T-helper 17 cell (primary cell): Measurements from ENCODE around the gene ZNF445. TPM values are rescaled to one million over a fixed set of nuclear protein-coding genes. Genes with fewer than 3 reads are reported as not detected.
"Not testable (repeated sequence)": the region's sequence is repeated elsewhere in the genome, so short reads cannot be mapped to it uniquely, and the experiment has no call there.

Source experiments
- ATAC-seq: fragments of 150-1000 bp; cut with Tn5 transposase; 2 replicates; pipeline ENCODE4 v1.10.0; 2021; ENCODE audit warnings: mild to moderate bottlenecking, moderate library complexity
- DNase-seq, 3 donors: peaks; one replicate each; pipeline versions ENCODE4 v3.0.0 to v3.0.0-alpha.2; 2020 to 2021
- H3K9me3 ChIP-seq: one replicate; pipeline ENCODE4 v1.7.0; 2013; ENCODE audit warnings: low read length, mild to moderate bottlenecking; ENCODE audit not compliant: control insufficient read depth, poor library complexity, severe bottlenecking
- H3K27ac Mint-ChIP-seq: one replicate; pipeline ENCODE4 v1.8.0; 2022; ENCODE audit warnings: mild to moderate bottlenecking, moderate library complexity, mixed read lengths
- H3K27me3 Mint-ChIP-seq: one replicate; pipeline ENCODE4 v1.8.0; 2022; ENCODE audit warnings: mixed read lengths
- H3K36me3 Mint-ChIP-seq: one replicate; pipeline ENCODE4 v1.8.0; 2022; ENCODE audit warnings: low read depth, mixed read lengths
- H3K4me1 Mint-ChIP-seq: one replicate; pipeline ENCODE4 v1.8.0; 2022; ENCODE audit warnings: mild to moderate bottlenecking, mixed read lengths
- H3K4me3 Mint-ChIP-seq: one replicate; pipeline ENCODE4 v1.8.0; 2022; ENCODE audit warnings: mild to moderate bottlenecking, moderate library complexity, mixed read lengths
- total RNA-seq, 4 donors: library from RNA in 2 of 4; stranded (reverse) in 2 of 4; gene quantifications; one replicate each; pipeline ENCODE4 v1.2.3 and lab custom pipeline; 2022 to 2026

ZNF445 gene
- total RNA-seq, 2 donors from 2014 or later = 9.7 to 10.6 TPM

- H3K4me3 Mint-ChIP-seq = no peak overlapping the region
- peaks cover 12% of the 10 kb centered on the region for H3K36me3 Mint-ChIP-seq
- peaks cover 8% of the 10 kb centered on the region for H3K4me1 Mint-ChIP-seq
- H3K27ac Mint-ChIP-seq = no peak overlapping the region
- ATAC-seq (no peak), DNase-seq (no peak)
- H3K9me3 ChIP-seq = peaks cover 10% of the 10 kb centered on the region
- H3K27me3 Mint-ChIP-seq = no peaks in the 10 kb centered on the region
Measured at GRCh38 chr3:44501971-44502370, 24.5 kb upstream of the ZNF445 start.

GRCh38 chr3:44499899-44500168 is 22.4 kb upstream of the ZNF445 start:
- peaks cover 10% of the 10 kb centered on the region for H3K9me3 ChIP-seq

DNA sequence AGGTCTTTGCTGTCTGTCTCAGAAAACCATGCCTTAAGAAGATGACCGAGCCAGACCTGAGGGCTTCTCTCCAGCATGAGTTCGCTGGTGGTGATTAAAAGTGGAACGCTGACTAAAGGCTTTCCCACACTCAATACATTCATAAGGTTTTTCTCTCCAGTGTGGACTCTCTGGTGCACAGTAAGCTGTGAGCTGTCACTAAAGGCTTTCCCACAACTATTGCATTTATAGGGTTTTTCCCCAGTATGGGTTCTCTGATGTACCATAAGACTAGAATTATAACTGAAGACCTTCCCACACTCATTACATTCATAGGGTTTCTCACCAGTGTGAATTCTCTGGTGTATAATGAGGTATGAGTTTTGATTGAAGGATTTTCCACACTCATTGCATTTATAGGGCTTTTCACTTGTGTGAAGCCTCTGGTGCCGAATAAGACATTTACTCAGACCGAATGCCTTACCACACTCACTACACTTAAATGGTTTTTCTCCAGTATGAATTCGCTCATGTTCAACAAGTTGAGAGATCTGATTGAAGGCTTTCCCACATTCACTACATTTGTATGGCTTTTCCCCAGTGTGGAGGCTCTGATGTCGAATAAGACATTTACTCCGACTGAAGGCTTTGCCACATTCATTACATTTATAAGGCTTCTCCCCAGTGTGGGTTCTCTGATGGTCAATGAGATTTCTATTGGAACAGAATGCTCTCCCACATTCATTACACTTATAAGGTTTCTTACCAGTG is 21.9 kb upstream of the ZNF445 start:
- Mint-ChIP-seq H3K4me3 (no peak overlapping the region), H3K27me3 (no peaks in the 10 kb centered on the region), H3K4me1 (peaks cover 4% of the 10 kb centered on the region), H3K27ac (no peak overlapping the region), H3K36me3 (peaks cover 11% of the 10 kb centered on the region)
- ATAC-seq = no peak
- no peak for DNase-seq
- peaks cover 10% of the 10 kb centered on the region for H3K9me3 ChIP-seq

More at GRCh38 chr3:44499899-44500168, 22.4 kb upstream of the ZNF445 start:
- H3K4me3 Mint-ChIP-seq, H3K27ac Mint-ChIP-seq, ATAC-seq, H3K27me3 Mint-ChIP-seq, DNase-seq, H3K4me1 Mint-ChIP-seq: not testable (repeated sequence)
- peaks cover 11% of the 10 kb centered on the region for H3K36me3 Mint-ChIP-seq

GRCh38 chr3:44495636-44496415 is 18.4 kb upstream of the ZNF445 start:
- no peak for ATAC-seq
- Mint-ChIP-seq H3K36me3 (peaks cover 5% of the 10 kb centered on the region), H3K4me1 (no peaks in the 10 kb centered on the region), H3K27ac (no peak overlapping the region), H3K27me3 (no peaks in the 10 kb centered on the region), H3K4me3 (no peak overlapping the region)
- no peak for DNase-seq
- H3K9me3 ChIP-seq = peaks cover 11% of the 10 kb centered on the region

GRCh38 chr3:44492496-44492895 is 15.0 kb upstream of the ZNF445 start:
- H3K4me3 Mint-ChIP-seq = no peak overlapping the region
- DNase-seq (no peak), ATAC-seq (no peak)
- H3K36me3 Mint-ChIP-seq = peaks cover 2% of the 10 kb centered on the region
- no peak overlapping the region for H3K27ac Mint-ChIP-seq
- no peaks in the 10 kb centered on the region for H3K27me3 Mint-ChIP-seq
- H3K9me3 ChIP-seq = peaks cover 7% of the 10 kb centered on the region
- no peaks in the 10 kb centered on the region for H3K4me1 Mint-ChIP-seq

GRCh38 chr3:44482721-44483120 is 5.3 kb upstream of the ZNF445 start:
- Mint-ChIP-seq H3K27me3 (no peaks in the 10 kb centered on the region), H3K27ac (no peak overlapping the region), H3K4me1 (peaks cover 5% of the 10 kb centered on the region), H3K36me3 (no peaks in the 10 kb centered on the region), H3K4me3 (no peak overlapping the region)
- DNase-seq (no peak), ATAC-seq (no peak)
- H3K9me3 ChIP-seq = no peaks in the 10 kb centered on the region

- H3K4me3 Mint-ChIP-seq = no peak overlapping the region
- H3K27me3 Mint-ChIP-seq = no peaks in the 10 kb centered on the region
- no peak for DNase-seq
- H3K9me3 ChIP-seq = no peaks in the 10 kb centered on the region
- no peaks in the 10 kb centered on the region for H3K36me3 Mint-ChIP-seq
- H3K4me1 Mint-ChIP-seq = peaks cover 22% of the 10 kb centered on the region
- ATAC-seq = no peak
- no peak overlapping the region for H3K27ac Mint-ChIP-seq
Measured at GRCh38 chr3:44478606-44479094, 1.2 kb upstream of the ZNF445 start.

DNA sequence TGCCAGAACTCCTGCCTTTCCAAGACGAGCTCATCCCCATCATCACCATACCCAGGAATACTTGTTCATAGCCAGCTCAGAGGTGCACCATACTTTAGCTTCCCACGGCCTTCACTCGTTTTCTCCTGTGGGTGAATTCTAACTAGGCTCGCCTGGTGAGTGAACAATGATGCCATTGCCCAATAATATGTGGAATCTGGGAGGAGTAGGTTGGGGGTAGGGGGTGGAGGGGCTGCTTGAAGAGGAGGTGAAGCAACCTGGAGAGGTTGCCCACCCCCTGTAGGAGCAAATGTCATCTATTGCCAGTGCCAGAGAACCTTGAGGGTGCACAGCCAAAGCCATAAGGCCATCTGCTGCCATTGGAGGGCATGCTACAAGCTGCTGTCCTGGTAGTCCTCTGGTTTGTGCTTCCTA is 592 bp upstream of the ZNF445 start:
- no peak for DNase-seq
- peaks cover 22% of the 10 kb centered on the region for H3K4me1 Mint-ChIP-seq
- no peak for ATAC-seq

GRCh38 chr3:44476963-44477311 is 533 bp downstream of the ZNF445 start:
- H3K9me3 ChIP-seq = no peaks in the 10 kb centered on the region
- ATAC-seq (no peak), DNase-seq (no peak)
- no peaks in the 10 kb centered on the region for H3K27me3 Mint-ChIP-seq
- peak overlapping the region; percentile 72 for H3K27ac Mint-ChIP-seq
- no peaks in the 10 kb centered on the region for H3K36me3 Mint-ChIP-seq
- H3K4me1 Mint-ChIP-seq = peaks cover 25% of the 10 kb centered on the region
- H3K4me3 Mint-ChIP-seq = peak overlapping the region; percentile 93

More for the DNA sequence above, 592 bp upstream of the ZNF445 start:
- no peaks in the 10 kb centered on the region for H3K9me3 ChIP-seq
- Mint-ChIP-seq H3K27ac (peak overlapping the region; percentile 72), H3K27me3 (no peaks in the 10 kb centered on the region), H3K36me3 (no peaks in the 10 kb centered on the region), H3K4me3 (peak overlapping the region; percentile 93)

DNA sequence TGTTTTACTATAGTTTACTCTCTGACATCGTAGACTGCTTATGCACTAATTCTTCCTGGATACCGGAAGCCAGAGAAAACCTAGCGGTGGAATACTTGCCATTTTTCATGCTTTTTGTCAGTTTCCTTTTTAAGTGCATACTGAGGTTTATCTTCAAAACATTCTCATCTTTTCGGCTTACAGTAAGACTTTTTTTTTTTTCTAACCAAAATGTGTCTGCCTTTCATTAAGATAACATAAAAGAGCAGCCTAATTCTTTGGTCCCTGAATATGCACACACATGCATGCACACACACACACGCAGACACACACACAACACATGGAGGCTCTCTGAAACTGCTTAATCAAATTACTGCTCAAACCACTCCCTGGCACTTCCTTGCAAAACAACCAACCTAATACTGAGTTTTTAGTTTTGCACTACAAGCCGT is 1.3 kb downstream of the ZNF445 start:
- peak overlapping the region; percentile 93 for H3K4me3 Mint-ChIP-seq
- no peak for DNase-seq
- peaks cover 5% of the 10 kb centered on the region for H3K36me3 Mint-ChIP-seq
- peak overlapping the region; percentile 72 for H3K27ac Mint-ChIP-seq
- H3K9me3 ChIP-seq = no peaks in the 10 kb centered on the region
- no peak for ATAC-seq
- peaks cover 32% of the 10 kb centered on the region for H3K4me1 Mint-ChIP-seq
- no peaks in the 10 kb centered on the region for H3K27me3 Mint-ChIP-seq

- peaks cover 38% of the 10 kb centered on the region for H3K4me1 Mint-ChIP-seq
- not testable (repeated sequence) for H3K9me3 ChIP-seq, H3K27ac Mint-ChIP-seq, H3K27me3 Mint-ChIP-seq, ATAC-seq, DNase-seq
- H3K36me3 Mint-ChIP-seq = peaks cover 10% of the 10 kb centered on the region
- H3K4me3 Mint-ChIP-seq = peak overlapping the region; percentile 58
Measured at GRCh38 chr3:44474886-44475285, 2.6 kb downstream of the ZNF445 start.

- ATAC-seq (no peak), DNase-seq (no peak)
- peaks cover 10% of the 10 kb centered on the region for H3K36me3 Mint-ChIP-seq
- peaks cover 20% of the 10 kb centered on the region for H3K4me1 Mint-ChIP-seq
- H3K27ac Mint-ChIP-seq = no peak overlapping the region
- H3K27me3 Mint-ChIP-seq = no peaks in the 10 kb centered on the region
- H3K9me3 ChIP-seq = no peaks in the 10 kb centered on the region
- H3K4me3 Mint-ChIP-seq = no peak overlapping the region
Measured at GRCh38 chr3:44470430-44470829, 7.0 kb downstream of the ZNF445 start.

GRCh38 chr3:44469914-44470313 is 7.6 kb downstream of the ZNF445 start:
- DNase-seq (no peak), ATAC-seq (no peak)
- H3K27me3 Mint-ChIP-seq = no peaks in the 10 kb centered on the region
- peaks cover 21% of the 10 kb centered on the region for H3K4me1 Mint-ChIP-seq
- no peaks in the 10 kb centered on the region for H3K9me3 ChIP-seq
- H3K27ac Mint-ChIP-seq = no peak overlapping the region
- peaks cover 10% of the 10 kb centered on the region for H3K36me3 Mint-ChIP-seq
- H3K4me3 Mint-ChIP-seq = no peak overlapping the region
